ENCODE data around the gene CDC42BPG.

Gene CDC42BPG

GRCh38 chr11:64790205-64791095, 54.0 kb downstream of the CDC42BPG start:
- no peak for DNase-seq (ENCODE audit: low read depth)

GRCh38 chr11:64789331-64790204, 54.9 kb downstream of the CDC42BPG start:
- DNase-seq (ENCODE audit: low read depth): no peak

DNA sequence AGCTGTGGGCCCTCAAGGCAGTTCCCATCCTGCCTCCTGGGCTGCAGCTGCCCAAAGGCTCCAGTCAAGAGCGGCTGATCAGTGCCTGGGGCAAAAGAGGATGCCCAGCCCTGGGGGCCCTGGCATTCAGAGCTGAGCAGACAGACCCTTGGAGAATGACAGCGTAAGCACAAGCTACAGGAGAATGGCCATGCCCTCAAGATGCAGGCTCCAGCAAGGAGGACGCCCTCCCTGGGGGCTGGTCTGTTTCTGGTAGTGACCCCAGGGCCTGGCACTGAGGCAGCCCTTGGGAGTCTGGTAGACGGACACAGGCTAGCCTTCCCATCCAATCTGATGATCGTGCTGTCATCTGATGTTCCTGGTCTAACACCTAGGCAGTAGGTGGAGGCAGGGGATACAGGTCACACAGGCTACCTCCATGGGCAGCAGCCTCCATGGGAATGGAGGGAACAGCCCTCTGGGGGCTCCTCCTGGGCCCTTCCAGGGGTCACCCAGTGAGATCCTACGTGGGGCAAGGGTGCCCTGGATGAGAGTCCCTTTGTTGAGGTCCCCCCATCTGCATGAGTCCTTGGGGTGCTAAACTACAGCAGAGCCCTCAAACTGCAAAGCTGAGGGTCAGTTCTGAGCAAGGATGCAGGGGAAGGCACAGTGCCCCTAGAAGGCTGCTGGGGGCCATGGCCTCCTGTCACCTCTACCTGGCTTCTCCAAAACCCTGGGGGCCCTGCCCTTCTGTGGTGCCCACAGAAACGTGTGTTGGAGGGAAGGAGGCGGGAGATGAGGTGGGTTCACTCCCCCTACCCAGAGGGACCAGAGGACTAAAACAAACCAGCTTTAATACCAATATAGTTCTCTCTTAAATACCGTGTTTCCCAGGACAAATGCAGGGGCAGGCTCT, 55.9 kb downstream of the CDC42BPG start:
- DNase-seq (ENCODE audit: low read depth): no peak

- no peak for DNase-seq (ENCODE audit: low read depth)
Measured at GRCh38 chr11:64787526-64788320, 56.7 kb downstream of the CDC42BPG start.

DNA sequence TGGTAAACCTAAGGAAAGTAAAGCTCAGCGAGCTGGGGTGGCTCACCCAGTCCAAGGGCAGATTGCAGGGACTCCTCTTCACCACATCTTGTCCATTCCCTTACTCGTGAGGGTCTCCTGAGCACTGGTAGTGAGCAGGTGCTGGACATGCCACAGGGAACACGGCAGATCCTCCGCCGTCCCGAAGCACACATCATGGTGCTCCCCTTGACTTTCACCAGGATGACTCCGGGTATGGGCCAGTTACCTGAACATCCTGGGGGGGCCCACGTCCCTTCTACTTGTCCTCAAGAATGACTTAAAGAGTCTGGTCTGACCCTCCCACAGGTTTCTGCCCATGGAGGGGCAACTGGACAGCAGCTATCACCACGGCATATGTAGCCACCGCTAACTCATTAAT, 58.1 kb downstream of the CDC42BPG start:
- DNase-seq (ENCODE audit: low read depth): no peak

DNA sequence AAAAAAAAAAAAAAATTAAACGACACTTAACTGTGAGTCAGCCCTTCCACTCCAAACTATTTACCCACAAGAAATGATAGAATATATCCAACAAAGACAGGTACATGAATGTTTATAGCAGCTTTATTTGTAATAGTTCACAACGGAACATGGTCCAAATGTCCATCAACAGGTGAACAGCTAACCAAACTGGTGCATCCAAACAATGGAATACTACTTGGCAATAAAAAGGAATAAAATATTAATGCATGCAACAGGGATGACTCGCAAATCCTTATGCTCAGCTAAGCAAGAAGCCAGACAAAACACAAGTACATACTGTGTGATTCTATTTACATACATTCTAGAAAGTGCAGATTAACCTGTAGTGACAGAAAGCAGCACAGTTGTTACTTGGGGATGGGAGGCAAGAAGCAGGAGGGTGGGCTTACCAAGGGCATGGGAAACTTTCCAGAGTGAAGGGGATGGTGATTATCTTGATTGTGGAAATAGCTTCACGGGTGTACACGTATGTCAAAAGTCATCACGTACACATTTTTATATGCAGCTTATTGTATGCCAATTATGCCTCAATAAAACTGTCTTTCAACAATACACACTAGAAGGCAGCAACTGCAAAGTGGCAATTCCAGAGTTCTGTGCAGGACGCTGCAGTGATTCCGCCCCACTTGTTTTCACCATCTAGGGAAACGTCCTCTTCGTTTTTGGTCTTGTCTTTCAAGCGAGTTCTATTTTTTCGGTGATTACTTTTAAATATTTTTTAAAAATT, 59.5 kb downstream of the CDC42BPG start:
- DNase-seq (ENCODE audit: low read depth): no peak

DNA sequence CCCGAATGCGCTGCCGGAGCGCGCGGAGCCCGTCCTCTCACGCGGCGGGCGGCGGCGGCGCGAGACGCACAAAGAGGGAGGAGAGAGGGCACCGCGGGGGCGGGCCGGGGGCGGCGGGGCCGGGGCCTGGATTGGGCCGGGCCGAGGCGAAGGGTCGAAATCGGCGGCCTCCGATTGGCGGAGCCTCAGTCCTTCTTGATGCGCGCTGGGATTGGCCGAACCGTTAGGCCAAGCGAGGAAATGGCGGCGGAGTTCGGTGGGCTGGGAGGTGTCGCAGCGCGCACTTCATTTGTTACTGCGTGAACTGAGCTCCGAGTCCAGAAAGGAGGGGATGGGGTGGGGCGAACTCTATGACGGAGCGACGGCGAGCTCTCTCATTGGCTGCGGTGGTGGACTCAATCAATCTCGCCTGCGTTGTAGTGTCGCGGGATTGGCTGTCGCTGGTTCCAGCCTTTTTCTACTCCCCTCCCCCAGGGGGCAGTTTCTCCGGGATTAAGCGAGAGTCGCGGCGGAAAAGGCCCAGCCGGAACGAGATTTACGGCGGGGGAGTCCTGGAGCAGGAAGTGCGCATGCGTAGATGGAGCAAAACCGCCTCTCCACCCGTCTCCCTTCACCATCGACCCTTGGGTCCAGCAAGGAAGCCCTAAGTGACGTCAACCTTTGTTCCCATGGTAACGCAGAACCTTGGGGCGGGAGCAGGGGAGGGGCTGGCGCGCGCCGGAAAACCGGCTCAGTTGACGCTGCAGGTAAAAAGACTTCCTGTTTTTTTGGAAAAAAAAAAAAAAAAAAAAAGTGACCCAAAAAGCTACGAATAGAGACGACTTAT, 65.8 kb downstream of the CDC42BPG start, which contains the start of gene SF1:
TSS of gene SF1 (minus strand) at position 70 of the 826 bp plus-strand sequence. CDS start 150 bp downstream, outside the sequence.
- peak; percentile 97 for DNase-seq (ENCODE audit: low read depth)

DNA sequence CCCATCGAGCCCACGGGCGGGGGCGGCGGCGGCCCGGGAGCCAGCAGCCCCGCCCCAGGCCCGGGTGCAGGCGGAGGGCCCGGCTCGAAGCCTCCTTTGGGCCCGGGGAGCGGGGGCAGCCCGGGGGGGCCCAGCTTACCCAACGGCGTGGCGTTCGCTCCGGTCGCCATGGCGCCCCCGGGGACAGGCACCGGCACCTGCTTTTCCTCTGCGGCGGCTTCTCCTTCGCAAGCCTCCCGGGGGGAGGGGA, 66.3 kb downstream of the CDC42BPG start:
- DNase-seq (ENCODE audit: low read depth): no peak

- DNase-seq (ENCODE audit: low read depth): peak; percentile 36
Measured at GRCh38 chr11:64777449-64778222, 66.8 kb downstream of the CDC42BPG start.

DNA sequence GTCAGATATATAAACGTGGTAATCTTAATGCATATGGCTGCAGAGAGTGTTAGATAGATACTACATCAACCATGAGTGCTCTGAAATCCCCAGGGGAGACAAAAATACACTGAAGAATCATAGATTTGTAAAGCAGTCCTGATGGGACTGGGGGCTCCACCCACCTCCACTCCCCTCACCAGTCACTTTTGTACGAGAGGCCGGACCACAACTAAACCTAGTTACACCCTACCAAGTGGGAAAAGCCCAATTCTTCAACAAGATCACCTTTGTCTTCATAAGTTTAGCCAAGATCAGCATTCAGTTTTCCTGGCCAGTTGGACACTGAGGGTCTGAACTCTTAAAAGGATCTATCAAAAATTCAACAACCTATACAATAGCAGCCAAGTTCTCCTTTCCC, 67.6 kb downstream of the CDC42BPG start:
- no peak for DNase-seq (ENCODE audit: low read depth)

- DNase-seq (ENCODE audit: low read depth): no peak
Measured at GRCh38 chr11:64776425-64776824, 68.0 kb downstream of the CDC42BPG start.

DNA sequence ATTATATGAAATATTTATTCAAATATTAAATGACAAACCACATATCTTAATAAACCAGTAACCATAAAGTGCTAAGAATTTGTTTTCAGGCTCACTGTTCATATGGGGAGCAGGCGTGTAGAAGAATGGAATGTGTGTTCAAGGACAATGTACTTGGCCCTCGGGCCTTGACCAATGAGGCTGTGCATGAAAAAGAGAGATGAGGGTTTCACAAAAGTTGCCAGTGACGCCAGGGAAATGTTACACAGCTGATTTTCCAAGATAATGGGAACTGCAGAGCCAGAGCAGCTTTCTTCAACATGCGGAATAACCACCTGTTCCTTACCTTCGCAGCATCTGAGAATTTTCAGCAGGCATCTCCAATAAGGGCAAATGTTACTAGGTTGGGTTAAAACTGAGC, 70.3 kb downstream of the CDC42BPG start:
- no peak for DNase-seq (ENCODE audit: low read depth)

Data from GM04503 (cell line).